Measurements from ENCODE around the gene NGF. TPM values are rescaled to one million over a fixed set of nuclear protein-coding genes. Genes with fewer than 3 reads are reported as not detected.

NGF gene
- total RNA-seq, 4 donors from 2014 or later = not detected

GRCh38 chr1:115277276-115277675 lies 60.8 kb downstream of the NGF start:
- no peak for TF ChIP-seq POLR2A (IDR thresholded peaks at IDR 0.05)
- no peak for TF ChIP-seq CTCF (IDR thresholded peaks at IDR 0.05)
- no peaks in the 10 kb centered on the region for H3K36me3 ChIP-seq
- no peak for DNase-seq
- H3K9me3 ChIP-seq = peaks cover 0 to 7% (median 0%) of the 10 kb centered on the region in 4 donors
- H3K27me3 ChIP-seq = no peaks in the 10 kb centered on the region
- no peak overlapping the region for H3K4me3 ChIP-seq
- H3K4me1 ChIP-seq = no peaks in the 10 kb centered on the region
- no peak overlapping the region for H3K27ac ChIP-seq

- H3K4me1 ChIP-seq = no peaks in the 10 kb centered on the region
- TF ChIP-seq POLR2A (IDR thresholded peaks at IDR 0.05) = no peak
- no peak for TF ChIP-seq CTCF (IDR thresholded peaks at IDR 0.05)
- no peaks in the 10 kb centered on the region for H3K27me3 ChIP-seq
- H3K27ac ChIP-seq = no peak overlapping the region
- H3K36me3 ChIP-seq = no peaks in the 10 kb centered on the region
- H3K4me3 ChIP-seq = no peak overlapping the region
- H3K9me3 ChIP-seq = peaks cover 0 to 7% (median 0%) of the 10 kb centered on the region in 4 donors
- no peak for DNase-seq
Measured at GRCh38 chr1:115275216-115275615, 62.8 kb downstream of the NGF start.

- Histone ChIP-seq H3K36me3 (no peaks in the 10 kb centered on the region), H3K27ac (no peak overlapping the region), H3K4me3 (no peak overlapping the region), H3K9me3 (peaks cover 0 to 7% (median 0%) of the 10 kb centered on the region in 4 donors), H3K27me3 (no peaks in the 10 kb centered on the region), H3K4me1 (no peaks in the 10 kb centered on the region)
- DNase-seq = no peak
- TF ChIP-seq POLR2A (IDR thresholded peaks at IDR 0.05) (no peak), CTCF (IDR thresholded peaks at IDR 0.05) (no peak)
Measured at GRCh38 chr1:115274467-115274866, 63.6 kb downstream of the NGF start.

GRCh38 chr1:115266729-115267421 lies 71.2 kb downstream of the NGF start:
- DNase-seq = no peak
- Histone ChIP-seq H3K4me3 (no peak overlapping the region), H3K9me3 (no peaks in the 10 kb centered on the region), H3K27ac (no peak overlapping the region), H3K27me3 (no peaks in the 10 kb centered on the region), H3K36me3 (no peaks in the 10 kb centered on the region), H3K4me1 (no peaks in the 10 kb centered on the region)
- TF ChIP-seq CTCF (IDR thresholded peaks at IDR 0.05) = no peak
- TF ChIP-seq POLR2A (IDR thresholded peaks at IDR 0.05) = no peak

GRCh38 chr1:115265099-115265498 lies 73.0 kb downstream of the NGF start:
- no peak overlapping the region for H3K27ac ChIP-seq
- H3K36me3 ChIP-seq = no peaks in the 10 kb centered on the region
- no peaks in the 10 kb centered on the region for H3K9me3 ChIP-seq
- no peak for DNase-seq
- TF ChIP-seq POLR2A (IDR thresholded peaks at IDR 0.05) (no peak), CTCF (IDR thresholded peaks at IDR 0.05) (no peak)
- no peak overlapping the region for H3K4me3 ChIP-seq
- no peaks in the 10 kb centered on the region for H3K4me1 ChIP-seq
- H3K27me3 ChIP-seq = no peaks in the 10 kb centered on the region
